A549 (cell line): Measurements from ENCODE around the gene POLR2E. TPM values are rescaled to one million over a fixed set of nuclear protein-coding genes. Genes with fewer than 3 reads are reported as not detected.

ENCODE experiments used
- ATAC-seq, 2 experiments: fragments of 200-7000 bp in 1 of 2; fragments of >200 bp in 1 of 2; cut with Nextera tagmentation in 1 of 2; cut with Tn5 transposase in 1 of 2; 3 replicates each; pipeline versions ENCODE4 v1.8.0 to v1.9.1; 2018 to 2020; ENCODE audit warnings: mild to moderate bottlenecking in 1 of 2, moderate library complexity in 1 of 2
- CTCF ChIA-PET: fragments of 300-600 bp; sonication (Branson Sonifier 250); formaldehyde crosslinking; extraction: SDS; loops from one replicate; lab custom pipeline; 2021; ENCODE audit warnings: antibody characterized with exemption, inconsistent platforms; lab: Yijun Ruan, JAX
- POLR2A ChIA-PET: fragments of 350-600 bp; formaldehyde crosslinking; extraction: SDS; loops from one replicate; lab custom pipeline; 2021; ENCODE audit warnings: antibody characterized with exemption, inconsistent platforms; lab: Yijun Ruan, JAX
- DNase-seq, 2 experiments: peaks; one replicate each; pipeline versions ENCODE4 v3.0.0 to v3.0.0-alpha.2; 2011 to 2016; ENCODE audit warnings: low read depth in 1 of 2, low spot score in 1 of 2
- FAIRE-seq: peaks from 2 replicates; lab custom pipeline; 2011; peaks lifted over from hg19 to GRCh38; lab: Jason Lieb, UNC
- H3K27ac ChIP-seq, 2 experiments: fragments of >200 bp; sonication (Bioruptor Twin); formaldehyde crosslinking; 3 replicates each; pipeline ENCODE4 v1.5.1; 2016 to 2017
- H3K4me1 ChIP-seq: fragments of >200 bp; sonication (Bioruptor Twin); formaldehyde crosslinking; 3 replicates; pipeline ENCODE4 v1.6.1; 2016
- H3K4me2 ChIP-seq: fragments of >200 bp; sonication (Bioruptor Twin); formaldehyde crosslinking; 3 replicates; pipeline ENCODE4 v1.6.1; 2016
- H3K4me3 ChIP-seq: fragments of >200 bp; sonication (Bioruptor Twin); formaldehyde crosslinking; 3 replicates; pipeline ENCODE4 v1.5.1; 2016
- H3K9me3 ChIP-seq: fragments of >200 bp; sonication (Bioruptor Twin); formaldehyde crosslinking; 3 replicates; pipeline ENCODE4 v1.6.1; 2016
- CHD4 ChIP-seq: fragments of 200-600 bp; sonication (generic); IDR thresholded peaks from 2 replicates; pipeline ENCODE4 v1.6.1; 2016; ENCODE audit warnings: antibody characterized with exemption, mild to moderate bottlenecking, borderline replicate concordance
- EHF ChIP-seq: fragments of 250-450 bp; sonication (Bioruptor Pico); IDR thresholded peaks from 2 replicates; pipeline ENCODE4 v1.5.0; 2020; ENCODE audit warnings: mild to moderate bottlenecking
- EP300 ChIP-seq, 2 experiments: fragments of >200 bp; sonication (Bioruptor Twin); formaldehyde crosslinking; IDR thresholded peaks; 2 replicates in 1 of 2; 3 replicates in 1 of 2; pipeline ENCODE4 v1.6.1; 2016 to 2017
- GATA3 ChIP-seq: IDR thresholded peaks from 2 replicates; pipeline ENCODE4 v1.6.1; 2012; ENCODE audit warnings: borderline replicate concordance
- HEYL ChIP-seq: fragments of 250-450 bp; sonication (Bioruptor Pico); IDR thresholded peaks from 2 replicates; pipeline ENCODE4 v1.8.0; 2021; ENCODE audit warnings: mild to moderate bottlenecking, moderate library complexity
- HOXA7 ChIP-seq: fragments of 250-450 bp; sonication (Bioruptor Pico); IDR thresholded peaks from 2 replicates; pipeline ENCODE4 v1.5.0; 2020; ENCODE audit warnings: mild to moderate bottlenecking, moderate library complexity
- JUN ChIP-seq, 2 experiments: fragments of >200 bp; sonication (Bioruptor Twin); formaldehyde crosslinking; IDR thresholded peaks; 2 replicates in 1 of 2; 3 replicates in 1 of 2; pipeline ENCODE4 v1.6.1; 2016 to 2017
- NFE2L2 ChIP-seq: fragments of 150-350 bp; conservative IDR thresholded peaks from 2 replicates; pipeline ENCODE4 v1.6.1; 2014; ENCODE audit warnings: low read length
- NR3C1 ChIP-seq: fragments of >200 bp; sonication (Bioruptor Twin); formaldehyde crosslinking; IDR thresholded peaks from 3 replicates; pipeline ENCODE4 v1.6.1; 2017
- PHF8 ChIP-seq: fragments of 200-600 bp; sonication (generic); IDR thresholded peaks from 2 replicates; pipeline ENCODE4 v1.6.1; 2016; ENCODE audit warnings: low read depth, mild to moderate bottlenecking, antibody characterized with exemption, moderate library complexity, borderline replicate concordance
- POLR2A ChIP-seq: IDR thresholded peaks from 2 replicates; pipeline ENCODE4 v1.6.1; 2012; ENCODE audit warnings: mild to moderate bottlenecking, low read length
- RAD21 ChIP-seq, 2 experiments: fragments of >200 bp in 1 of 2; sonication (Bioruptor Twin) in 1 of 2; formaldehyde crosslinking in 1 of 2; IDR thresholded peaks in 1 of 2; conservative IDR thresholded peaks in 1 of 2; 2 replicates in 1 of 2; 3 replicates in 1 of 2; pipeline ENCODE4 v1.6.1; 2012 to 2018; ENCODE audit warnings: inconsistent platforms in 1 of 2
- RCOR1 ChIP-seq: fragments of 150-350 bp; IDR thresholded peaks from 2 replicates; pipeline ENCODE4 v1.6.1; 2014; ENCODE audit warnings: antibody characterized with exemption, low read length, low read depth
- RFX5 ChIP-seq: fragments of 450-650 bp; IDR thresholded peaks from 2 replicates; pipeline ENCODE4 v1.7.1; 2014; ENCODE audit warnings: antibody characterized with exemption, mild to moderate bottlenecking, moderate library complexity
- SMC3 ChIP-seq: fragments of >200 bp; sonication (Bioruptor Twin); formaldehyde crosslinking; IDR thresholded peaks from 3 replicates; pipeline ENCODE4 v1.6.1; 2018; ENCODE audit warnings: inconsistent platforms
- WGBS: methylation state at CpG from one replicate; pipeline ENCODE4 v1.1.6; 2017; ENCODE audit errors: missing lambda C conversion rate; 5-methylcytosine and 5-hydroxymethylcytosine counted together
- polyA plus RNA-seq, 4 experiments: library from polyadenylated mRNA; depleted of rRNA in 3 of 4; stranded (reverse); fragments of >200 nt; fragmentation: RNase III in 1 of 4; extraction: RNeasy Plus Mini Kit Qiagen cat#74134 plus additional on column Dnase treatment in 1 of 4; gene quantifications; 2 replicates in 3 of 4; 3 replicates in 1 of 4; pipeline ENCODE4 v1.2.3, GENCODE V29; 2011 to 2017
- TF ChIP-seq, protein P1 (sequence below): fragments of >200 bp; sonication (Bioruptor Twin); formaldehyde crosslinking; IDR thresholded peaks from 3 replicates; pipeline ENCODE4 v1.6.1; 2016
- TF ChIP-seq, protein P2 (sequence below): IDR thresholded peaks from 2 replicates; pipeline ENCODE4 v1.6.1; 2012; ENCODE audit warnings: low read depth, borderline replicate concordance
- TF ChIP-seq, protein P3 (sequence below): fragments of 250-450 bp; sonication (Bioruptor Pico); IDR thresholded peaks from 2 replicates; pipeline ENCODE4 v1.5.0; 2020; ENCODE audit warnings: low read depth, mild to moderate bottlenecking, moderate library complexity
- TF ChIP-seq, protein P4 (sequence below): fragments of 150-350 bp; IDR thresholded peaks from 2 replicates; pipeline ENCODE4 v1.6.1; 2014; ENCODE audit warnings: low read depth, mild to moderate bottlenecking, low read length
- TF ChIP-seq, protein P5 (sequence below): IDR thresholded peaks from 2 replicates; pipeline ENCODE4 v1.6.1; 2012

POLR2E gene
- polyA plus RNA-seq, 2 of the 4 experiments (the other 2 are of a cell fraction) = 99.6 to 172 TPM

DNA sequence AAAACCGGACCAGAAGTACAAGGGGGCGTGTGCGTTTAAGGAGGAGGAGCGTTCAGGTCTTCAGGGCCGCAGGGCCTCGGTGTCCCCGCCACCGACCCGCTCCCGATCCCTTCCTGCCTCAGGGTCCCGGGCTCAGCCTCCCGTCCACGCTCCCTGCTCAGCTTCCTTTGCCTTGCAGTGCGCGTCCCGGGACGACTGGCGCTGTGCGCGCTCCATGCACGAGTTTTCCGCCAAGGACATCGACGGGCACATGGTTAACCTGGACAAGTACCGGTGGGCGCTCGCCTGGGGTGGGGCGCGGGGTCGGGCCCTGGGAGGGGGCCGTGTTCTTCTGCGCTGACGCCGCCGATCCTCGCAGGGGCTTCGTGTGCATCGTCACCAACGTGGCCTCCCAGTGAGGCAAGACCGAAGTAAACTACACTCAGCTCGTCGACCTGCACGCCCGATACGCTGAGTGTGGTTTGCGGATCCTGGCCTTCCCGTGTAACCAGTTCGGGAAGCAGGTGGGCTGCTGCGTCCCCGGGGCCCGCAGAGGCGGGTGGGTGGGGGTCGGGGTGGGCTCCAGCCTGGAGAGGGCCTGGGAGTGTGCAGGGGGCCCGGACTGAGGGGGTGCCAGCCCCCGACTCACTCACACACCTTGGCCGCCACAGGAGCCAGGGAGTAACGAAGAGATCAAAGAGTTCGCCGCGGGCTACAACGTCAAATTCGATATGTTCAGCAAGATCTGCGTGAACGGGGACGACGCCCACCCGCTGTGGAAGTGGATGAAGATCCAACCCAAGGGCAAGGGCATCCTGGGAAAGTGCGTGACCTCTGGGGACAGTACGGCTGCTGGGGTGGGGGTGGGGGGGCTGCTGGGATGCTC, 10.1 kb upstream of the POLR2E start:
- DNase-seq (peak in 1 of 2 experiments; percentile 57), FAIRE-seq (no peak), ATAC-seq (no peak)
- peak overlapping the region; percentile 84 for H3K4me2 ChIP-seq
- ChIA-PET CTCF (interaction anchor here (0.6 to 1.7 kb wide), 3 partner anchors 48 to 116 kb away, joined by 4 to 5 read pairs (median 4); no protein-coding TSS in a partner anchor), POLR2A (interaction anchor here (0.7 to 1.4 kb wide), 3 partner anchors 8 to 64 kb away, joined by 3 to 4 read pairs (median 3); no protein-coding TSS in a partner anchor)
- 57% methylated on average over 23 of the region's 69 CpGs for WGBS
- 0 out of 5 replicates have a peak, but pooled peaks of 1 of the 2 experiments have one; percentile 13 for TF ChIP-seq JUN (IDR thresholded peaks at IDR 0.05)
- TF ChIP-seq SMC3 = no peak
- no peak for TF ChIP-seq CHD4
- no peak for TF ChIP-seq GATA3
- TF ChIP-seq, protein P1, sequence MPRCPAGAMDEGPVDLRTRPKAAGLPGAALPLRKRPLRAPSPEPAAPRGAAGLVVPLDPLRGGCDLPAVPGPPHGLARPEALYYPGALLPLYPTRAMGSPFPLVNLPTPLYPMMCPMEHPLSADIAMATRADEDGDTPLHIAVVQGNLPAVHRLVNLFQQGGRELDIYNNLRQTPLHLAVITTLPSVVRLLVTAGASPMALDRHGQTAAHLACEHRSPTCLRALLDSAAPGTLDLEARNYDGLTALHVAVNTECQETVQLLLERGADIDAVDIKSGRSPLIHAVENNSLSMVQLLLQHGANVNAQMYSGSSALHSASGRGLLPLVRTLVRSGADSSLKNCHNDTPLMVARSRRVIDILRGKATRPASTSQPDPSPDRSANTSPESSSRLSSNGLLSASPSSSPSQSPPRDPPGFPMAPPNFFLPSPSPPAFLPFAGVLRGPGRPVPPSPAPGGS = no peak
- no peak for TF ChIP-seq HEYL (CRISPR knock-in tag)
- H3K9me3 ChIP-seq = peaks cover 3% of the 10 kb centered on the region; the same call in 2 of the 3 replicates
- H3K27ac ChIP-seq = peak overlapping the region; percentile 88 to 100
- H3K4me3 ChIP-seq = peak overlapping the region; percentile 70
- H3K4me1 ChIP-seq = peaks cover 50% of the 10 kb centered on the region

DNA sequence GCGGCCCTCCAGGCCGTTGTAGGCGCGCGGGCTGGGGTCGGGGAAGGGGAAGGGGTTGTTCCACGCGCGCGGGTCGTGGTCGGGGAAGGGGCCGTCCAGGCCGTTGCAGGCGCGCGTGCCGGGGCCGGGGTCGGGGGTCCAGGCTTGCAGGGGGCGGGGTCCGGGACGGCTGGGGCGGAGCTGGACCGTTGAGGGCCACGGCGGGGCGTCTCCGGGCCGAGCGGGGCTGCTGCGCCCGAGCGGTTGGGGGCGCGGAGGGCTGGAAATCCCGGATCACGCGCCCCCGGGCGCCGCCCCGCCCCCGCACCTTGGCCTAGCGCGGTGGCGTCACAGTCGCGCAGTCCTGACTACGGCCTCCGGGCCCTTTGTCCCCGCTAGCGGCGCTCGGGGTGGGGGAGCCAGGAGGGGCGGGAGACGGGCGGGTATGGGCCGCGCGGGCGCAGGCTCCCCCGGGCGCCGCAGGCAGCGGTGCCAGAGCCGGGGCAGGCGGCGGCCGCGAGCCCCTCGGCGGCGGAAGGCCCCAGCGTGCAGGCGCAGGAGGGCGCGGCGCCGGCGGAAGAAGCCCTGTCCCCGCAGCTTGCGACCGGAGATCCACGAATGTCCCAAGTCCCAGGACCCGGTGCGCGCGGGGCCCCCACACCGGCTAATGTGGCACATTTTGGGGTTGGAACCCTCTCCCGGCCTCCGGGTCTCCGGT, 9.3 kb upstream of the POLR2E start:
- peak overlapping the region; percentile 84 for H3K4me2 ChIP-seq
- TF ChIP-seq HOXA7 (no peak), CHD4 (no peak), JUN (IDR thresholded peaks at IDR 0.05) (peak in 1 of 2 experiments; percentile 30; a peak in 2 of 5 replicates), EHF (CRISPR knock-in tag) (no peak), RAD21 (conservative IDR thresholded peaks at IDR 0.05 in 1 of 2, IDR thresholded peaks at IDR 0.05 in 1 of 2) (no peak), NFE2L2 (no peak), RCOR1 (no peak)
- TF ChIP-seq, protein P2, sequence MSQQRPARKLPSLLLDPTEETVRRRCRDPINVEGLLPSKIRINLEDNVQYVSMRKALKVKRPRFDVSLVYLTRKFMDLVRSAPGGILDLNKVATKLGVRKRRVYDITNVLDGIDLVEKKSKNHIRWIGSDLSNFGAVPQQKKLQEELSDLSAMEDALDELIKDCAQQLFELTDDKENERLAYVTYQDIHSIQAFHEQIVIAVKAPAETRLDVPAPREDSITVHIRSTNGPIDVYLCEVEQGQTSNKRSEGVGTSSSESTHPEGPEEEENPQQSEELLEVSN = 0 out of 2 replicates have a peak, but pooled peaks have one; percentile 33
- TF ChIP-seq, protein P3, sequence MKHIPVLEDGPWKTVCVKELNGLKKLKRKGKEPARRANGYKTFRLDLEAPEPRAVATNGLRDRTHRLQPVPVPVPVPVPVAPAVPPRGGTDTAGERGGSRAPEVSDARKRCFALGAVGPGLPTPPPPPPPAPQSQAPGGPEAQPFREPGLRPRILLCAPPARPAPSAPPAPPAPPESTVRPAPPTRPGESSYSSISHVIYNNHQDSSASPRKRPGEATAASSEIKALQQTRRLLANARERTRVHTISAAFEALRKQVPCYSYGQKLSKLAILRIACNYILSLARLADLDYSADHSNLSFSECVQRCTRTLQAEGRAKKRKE (CRISPR knock-in tag) = no peak
- peak overlapping the region; percentile 88 to 100 for H3K27ac ChIP-seq
- H3K4me3 ChIP-seq = peak overlapping the region; percentile 70
- ChIA-PET POLR2A (interaction anchor here (0.6 to 1.4 kb wide), 8 partner anchors 9 to 174 kb away, joined by 3 to 4 read pairs (median 3); partner anchors contain the start of genes POLR2E and TMEM259), CTCF (interaction anchor here (0.6 to 1.3 kb wide), 2 partner anchors 47 to 90 kb away, joined by 4 read pairs; no protein-coding TSS in a partner anchor)
- WGBS = no CpG with 5 or more reads among the region's 93 CpGs
- peak; percentile 30 to 41 for ATAC-seq
- peak in 1 of 2 experiments; percentile 70 for DNase-seq
- H3K9me3 ChIP-seq = peaks cover 11% of the 10 kb centered on the region
- no peak for FAIRE-seq
- H3K4me1 ChIP-seq = peaks cover 50% of the 10 kb centered on the region

DNA sequence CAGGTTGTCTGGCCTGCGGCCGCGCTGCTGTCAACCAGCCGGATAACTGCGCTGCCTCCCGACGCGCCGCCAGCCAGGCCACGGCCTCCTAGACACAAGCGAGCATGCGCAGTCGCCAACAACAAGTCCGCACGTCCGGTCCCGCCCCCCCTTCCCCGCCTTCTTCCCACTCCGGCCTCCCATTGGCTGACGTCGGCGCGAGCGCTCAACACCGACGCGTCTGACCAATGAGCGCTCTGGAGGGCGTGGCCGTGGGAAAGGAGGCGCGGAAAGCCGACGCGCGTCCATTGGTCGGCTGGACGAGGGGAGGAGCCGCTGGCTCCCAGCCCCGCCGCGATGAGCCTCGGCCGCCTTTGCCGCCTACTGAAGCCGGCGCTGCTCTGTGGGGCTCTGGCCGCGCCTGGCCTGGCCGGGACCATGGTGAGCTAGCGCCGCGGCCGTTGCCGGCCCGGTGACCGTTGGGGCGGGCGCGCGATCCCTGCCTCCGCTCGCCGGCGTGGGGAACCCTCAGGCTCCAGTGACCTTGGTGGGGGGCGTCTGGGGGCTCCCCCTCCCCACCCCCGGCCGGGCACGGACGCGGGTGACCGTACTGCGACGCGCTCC, 8.6 kb upstream of the POLR2E start, which contains the start of gene GPX4:
Gene GPX4 (plus strand): TSS at position 287 of the 603 bp plus-strand sequence. CDS start 50 bp downstream, at position 337.
- FAIRE-seq (no peak), ATAC-seq (peak; percentile 63 to 79), DNase-seq (peak; percentile 89 to 99)
- CTCF ChIA-PET = interaction anchor here (0.6 kb wide), 1 partner anchor 54 kb away, joined by 3 read pairs; no protein-coding TSS in a partner anchor
- WGBS = 0% methylated on average over 15 of the region's 75 CpGs
- peaks cover 13% of the 10 kb centered on the region for H3K9me3 ChIP-seq
- H3K27ac ChIP-seq = peak within 1 kb of the TSS; percentile 92 to 100
- POLR2A ChIA-PET = interaction anchor here (0.8 to 1.4 kb wide), 6 partner anchors 8 to 83 kb away, joined by 3 to 4 read pairs (median 4); partner anchors contain the start of genes POLR2E and TMEM259
- H3K4me2 ChIP-seq = peak within 1 kb of the TSS; percentile 84
- peaks cover 57% of the 10 kb centered on the region for H3K4me1 ChIP-seq
- peak within 1 kb of the TSS; percentile 70 for H3K4me3 ChIP-seq
- TF ChIP-seq POLR2A (peak; percentile 86), EP300 (IDR thresholded peaks at IDR 0.05) (no peak), RFX5 (peak; percentile 60; the same call in 1 of the 2 replicates), PHF8 (peak; percentile 57), JUN (IDR thresholded peaks at IDR 0.05) (peak in 1 of 2 experiments; percentile 69; a peak in 3 of 5 replicates), NR3C1 (no peak)
- TF ChIP-seq, protein P1 = 0 out of 3 replicates have a peak, but pooled peaks have one; percentile 51
- TF ChIP-seq, protein P2 = peak; percentile 30; the same call in 1 of the 2 replicates
- TF ChIP-seq, protein P4, sequence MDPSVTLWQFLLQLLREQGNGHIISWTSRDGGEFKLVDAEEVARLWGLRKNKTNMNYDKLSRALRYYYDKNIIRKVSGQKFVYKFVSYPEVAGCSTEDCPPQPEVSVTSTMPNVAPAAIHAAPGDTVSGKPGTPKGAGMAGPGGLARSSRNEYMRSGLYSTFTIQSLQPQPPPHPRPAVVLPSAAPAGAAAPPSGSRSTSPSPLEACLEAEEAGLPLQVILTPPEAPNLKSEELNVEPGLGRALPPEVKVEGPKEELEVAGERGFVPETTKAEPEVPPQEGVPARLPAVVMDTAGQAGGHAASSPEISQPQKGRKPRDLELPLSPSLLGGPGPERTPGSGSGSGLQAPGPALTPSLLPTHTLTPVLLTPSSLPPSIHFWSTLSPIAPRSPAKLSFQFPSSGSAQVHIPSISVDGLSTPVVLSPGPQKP = no peak
- TF ChIP-seq, protein P5, sequence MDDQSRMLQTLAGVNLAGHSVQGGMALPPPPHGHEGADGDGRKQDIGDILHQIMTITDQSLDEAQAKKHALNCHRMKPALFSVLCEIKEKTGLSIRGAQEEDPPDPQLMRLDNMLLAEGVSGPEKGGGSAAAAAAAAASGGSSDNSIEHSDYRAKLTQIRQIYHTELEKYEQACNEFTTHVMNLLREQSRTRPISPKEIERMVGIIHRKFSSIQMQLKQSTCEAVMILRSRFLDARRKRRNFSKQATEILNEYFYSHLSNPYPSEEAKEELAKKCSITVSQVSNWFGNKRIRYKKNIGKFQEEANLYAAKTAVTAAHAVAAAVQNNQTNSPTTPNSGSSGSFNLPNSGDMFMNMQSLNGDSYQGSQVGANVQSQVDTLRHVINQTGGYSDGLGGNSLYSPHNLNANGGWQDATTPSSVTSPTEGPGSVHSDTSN = peak; percentile 45
